Measurements from ENCODE around the gene ZFP62.

- TF ChIP-seq, protein P1, sequence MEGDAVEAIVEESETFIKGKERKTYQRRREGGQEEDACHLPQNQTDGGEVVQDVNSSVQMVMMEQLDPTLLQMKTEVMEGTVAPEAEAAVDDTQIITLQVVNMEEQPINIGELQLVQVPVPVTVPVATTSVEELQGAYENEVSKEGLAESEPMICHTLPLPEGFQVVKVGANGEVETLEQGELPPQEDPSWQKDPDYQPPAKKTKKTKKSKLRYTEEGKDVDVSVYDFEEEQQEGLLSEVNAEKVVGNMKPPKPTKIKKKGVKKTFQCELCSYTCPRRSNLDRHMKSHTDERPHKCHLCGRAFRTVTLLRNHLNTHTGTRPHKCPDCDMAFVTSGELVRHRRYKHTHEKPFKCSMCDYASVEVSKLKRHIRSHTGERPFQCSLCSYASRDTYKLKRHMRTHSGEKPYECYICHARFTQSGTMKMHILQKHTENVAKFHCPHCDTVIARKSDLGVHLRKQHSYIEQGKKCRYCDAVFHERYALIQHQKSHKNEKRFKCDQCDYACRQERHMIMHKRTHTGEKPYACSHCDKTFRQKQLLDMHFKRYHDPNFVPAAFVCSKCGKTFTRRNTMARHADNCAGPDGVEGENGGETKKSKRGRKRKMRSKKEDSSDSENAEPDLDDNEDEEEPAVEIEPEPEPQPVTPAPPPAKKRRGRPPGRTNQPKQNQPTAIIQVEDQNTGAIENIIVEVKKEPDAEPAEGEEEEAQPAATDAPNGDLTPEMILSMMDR (IDR thresholded peaks at IDR 0.05) = no peak
- TF ChIP-seq POLR2A (IDR thresholded peaks at IDR 0.05) = no peak
These were observed 40.2 kb downstream of the ZFP62 start for GRCh38 chr5:180820788-180821321.
